NT2/D1 (cell line): ENCODE results near the gene RPS6KA2.
"Not testable (repeated sequence)": the region's sequence is repeated elsewhere in the genome, so short reads cannot be mapped to it uniquely, and the experiment has no call there.

Experiments used
- DNase-seq: peaks from one replicate; pipeline ENCODE4 v3.0.0-alpha.2; 2011; ENCODE audit warnings: low read depth, low spot score
- H3K27me3 ChIP-seq: 2 replicates; pipeline ENCODE4 v1.6.0; 2011; ENCODE audit warnings: mild to moderate bottlenecking; ENCODE audit not compliant: insufficient read length, insufficient read depth
- H3K36me3 ChIP-seq: 2 replicates; pipeline ENCODE4 v1.6.1; 2011; ENCODE audit warnings: mild to moderate bottlenecking, low read length, mixed read lengths; ENCODE audit not compliant: insufficient read depth, insufficient read length
- H3K4me1 ChIP-seq: 2 replicates; pipeline ENCODE4 v1.5.1; 2011; ENCODE audit not compliant: insufficient read depth, insufficient read length
- H3K4me3 ChIP-seq: 2 replicates; pipeline ENCODE4 v1.5.1; 2011; ENCODE audit warnings: low read depth; ENCODE audit not compliant: insufficient read length
- H3K9ac ChIP-seq: 2 replicates; pipeline ENCODE4 v1.6.0; 2011; ENCODE audit warnings: low read depth; ENCODE audit not compliant: insufficient read length
- H3K9me3 ChIP-seq: 2 replicates; pipeline ENCODE4 v1.5.1; 2011; ENCODE audit warnings: mild to moderate bottlenecking, low read length; ENCODE audit not compliant: insufficient read depth
- SUZ12 ChIP-seq: IDR thresholded peaks from 2 replicates; pipeline ENCODE4 v1.6.1; 2011; ENCODE audit not compliant: insufficient read length, insufficient read depth; ENCODE audit errors: extremely low read depth
- YY1 ChIP-seq: IDR thresholded peaks from 2 replicates; pipeline ENCODE4 v1.6.1; 2011; ENCODE audit not compliant: insufficient read length, insufficient read depth
- ZNF274 ChIP-seq: IDR thresholded peaks from 2 replicates; pipeline ENCODE4 v1.6.1; 2011; ENCODE audit warnings: mild to moderate bottlenecking, low read depth, low read length

The RPS6KA2 gene

DNA sequence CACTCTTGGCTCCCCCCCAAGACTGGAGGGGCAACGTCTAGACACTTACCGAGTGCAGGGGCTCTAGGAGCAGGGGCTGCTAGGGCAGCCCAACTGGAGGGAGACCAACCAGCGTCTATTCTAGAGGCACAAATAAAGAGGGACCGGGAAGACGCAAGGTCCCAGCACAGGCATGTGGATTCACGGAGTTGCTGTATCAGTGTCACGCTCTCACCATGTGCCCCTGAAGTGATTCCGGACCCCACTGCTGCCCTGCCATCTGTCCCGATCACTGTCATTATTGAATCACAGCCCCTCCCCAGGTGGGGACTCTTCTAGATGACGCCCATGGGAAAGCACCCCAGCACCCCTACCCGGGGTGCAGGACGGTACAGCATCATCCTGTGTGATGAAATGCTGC lies 94.7 kb downstream of the RPS6KA2 start:
- TF ChIP-seq YY1 (no peak), ZNF274 (no peak), SUZ12 (no peak)
- no peaks in the 10 kb centered on the region for H3K27me3 ChIP-seq
- H3K9ac ChIP-seq: no peak overlapping the region
- no peaks in the 10 kb centered on the region for H3K4me1 ChIP-seq
- no peak for DNase-seq
- no peak overlapping the region for H3K4me3 ChIP-seq
- no peaks in the 10 kb centered on the region for H3K9me3 ChIP-seq
- no peaks in the 10 kb centered on the region for H3K36me3 ChIP-seq

DNA sequence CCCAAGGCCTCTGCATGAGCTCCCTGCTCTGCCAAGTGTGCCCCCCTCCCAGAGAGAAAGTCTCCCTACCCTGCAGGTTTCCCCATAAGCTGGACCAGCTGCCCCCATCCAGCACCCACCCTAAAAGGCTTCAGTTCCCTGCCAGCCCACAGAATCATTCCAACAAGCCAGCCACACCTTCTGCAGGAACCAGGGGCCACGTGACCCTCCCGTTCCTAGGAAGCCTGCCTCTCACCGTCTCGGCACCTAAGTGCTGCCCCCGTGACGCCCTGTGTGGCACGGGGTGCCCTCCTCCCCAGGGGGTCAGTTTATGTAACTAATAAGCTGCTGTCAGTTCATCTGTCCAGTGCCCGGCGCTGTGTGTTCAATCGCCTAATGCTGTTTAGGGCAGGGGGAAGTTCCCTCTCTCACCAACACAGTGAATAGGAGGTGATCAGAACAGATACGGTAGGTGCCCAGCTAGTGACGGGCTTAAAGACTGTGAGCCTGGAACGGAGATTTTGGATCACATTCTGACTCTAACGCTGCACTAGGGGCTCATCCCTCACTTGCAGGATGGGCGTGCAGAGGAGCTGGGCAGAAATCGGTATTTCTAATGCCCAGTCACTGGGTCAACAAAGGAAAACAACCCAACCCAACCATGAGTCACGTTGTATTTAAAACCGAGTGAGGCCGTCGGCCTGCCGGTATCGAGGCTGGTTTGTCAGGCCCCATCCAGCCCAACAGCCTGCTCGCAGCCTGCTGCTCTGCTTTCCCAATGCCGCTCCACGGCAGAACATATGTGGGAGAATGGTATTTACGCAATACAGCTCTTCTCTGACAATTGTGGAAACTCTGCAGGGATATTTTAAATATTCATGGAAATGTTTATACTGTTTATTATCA lies 96.6 kb downstream of the RPS6KA2 start:
- no peaks in the 10 kb centered on the region for H3K27me3 ChIP-seq
- H3K4me3 ChIP-seq: no peak overlapping the region
- H3K36me3 ChIP-seq: no peaks in the 10 kb centered on the region
- DNase-seq: no peak
- no peaks in the 10 kb centered on the region for H3K9me3 ChIP-seq
- no peak overlapping the region for H3K9ac ChIP-seq
- peaks cover 3% of the 10 kb centered on the region for H3K4me1 ChIP-seq
- no peak for TF ChIP-seq YY1
- TF ChIP-seq SUZ12: no peak

DNA sequence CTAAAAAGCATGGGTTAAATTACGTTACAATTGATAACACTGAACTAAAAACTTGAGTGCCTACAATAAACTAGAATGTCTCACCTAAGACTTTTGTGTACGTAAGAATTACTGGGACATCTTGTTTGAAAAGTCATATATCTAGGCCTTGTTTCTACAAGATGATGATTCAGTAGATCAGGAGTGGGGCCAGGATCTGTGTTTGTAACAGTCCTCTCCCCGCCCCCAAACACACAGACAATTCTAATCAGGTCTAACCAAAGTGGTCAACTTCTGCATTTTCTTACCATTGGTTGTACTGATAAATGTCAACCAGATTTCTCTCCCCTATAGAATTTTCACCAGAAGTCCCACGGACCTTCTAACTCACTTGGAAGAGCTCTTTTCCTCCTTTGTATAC lies 97.5 kb downstream of the RPS6KA2 start:
- no peak for DNase-seq
- TF ChIP-seq SUZ12 (no peak), ZNF274 (no peak), YY1 (no peak)
- H3K9ac ChIP-seq: no peak overlapping the region
- no peaks in the 10 kb centered on the region for H3K27me3 ChIP-seq
- no peaks in the 10 kb centered on the region for H3K9me3 ChIP-seq
- H3K4me1 ChIP-seq: peaks cover 3% of the 10 kb centered on the region
- no peak overlapping the region for H3K4me3 ChIP-seq
- H3K36me3 ChIP-seq: no peaks in the 10 kb centered on the region

DNA sequence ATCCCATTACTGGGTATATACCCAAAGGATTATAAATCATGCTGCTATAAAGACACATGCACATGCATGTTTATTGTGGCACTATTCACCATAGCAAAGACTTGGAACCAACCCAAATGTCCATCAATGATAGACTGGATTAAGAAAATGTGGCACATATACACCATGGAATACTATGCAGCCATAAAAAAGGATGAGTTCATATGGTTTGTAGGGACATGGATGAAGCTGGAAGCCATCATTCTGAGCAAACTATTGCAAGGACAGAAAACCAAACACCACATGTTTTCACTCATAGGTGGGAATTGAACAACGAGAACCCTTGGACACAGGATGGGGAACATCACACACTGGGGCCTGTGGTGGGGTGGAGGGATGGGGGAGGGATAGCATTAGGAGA lies 98.0 kb downstream of the RPS6KA2 start:
- H3K4me3 ChIP-seq, H3K9ac ChIP-seq, DNase-seq, H3K9me3 ChIP-seq, H3K36me3 ChIP-seq, H3K27me3 ChIP-seq, H3K4me1 ChIP-seq: not testable (repeated sequence)

DNA sequence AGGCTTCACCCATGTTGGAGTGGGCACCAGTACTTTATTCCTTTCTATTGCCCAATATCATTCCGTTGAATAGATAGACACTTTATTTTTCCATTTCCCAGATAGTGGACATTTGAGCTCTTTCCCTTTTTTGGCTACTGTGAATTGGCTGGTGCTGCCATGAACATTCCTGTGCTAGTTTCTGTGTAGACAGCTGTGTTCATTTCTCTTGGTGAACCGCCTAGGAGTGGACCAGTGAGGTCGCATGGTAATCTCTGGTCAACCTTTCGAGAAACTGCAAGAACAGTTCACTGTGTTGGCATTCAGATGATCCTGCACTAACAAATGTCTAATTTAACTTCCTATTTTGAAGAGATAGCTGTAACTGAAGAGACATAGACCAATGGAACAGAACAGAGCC lies 99.2 kb downstream of the RPS6KA2 start:
- Histone ChIP-seq H3K36me3 (no peaks in the 10 kb centered on the region), H3K4me3 (no peak overlapping the region), H3K4me1 (peaks cover 3% of the 10 kb centered on the region), H3K27me3 (no peaks in the 10 kb centered on the region), H3K9me3 (no peaks in the 10 kb centered on the region), H3K9ac (no peak overlapping the region)
- no peak for DNase-seq
- TF ChIP-seq ZNF274 (no peak), YY1 (no peak)

DNA sequence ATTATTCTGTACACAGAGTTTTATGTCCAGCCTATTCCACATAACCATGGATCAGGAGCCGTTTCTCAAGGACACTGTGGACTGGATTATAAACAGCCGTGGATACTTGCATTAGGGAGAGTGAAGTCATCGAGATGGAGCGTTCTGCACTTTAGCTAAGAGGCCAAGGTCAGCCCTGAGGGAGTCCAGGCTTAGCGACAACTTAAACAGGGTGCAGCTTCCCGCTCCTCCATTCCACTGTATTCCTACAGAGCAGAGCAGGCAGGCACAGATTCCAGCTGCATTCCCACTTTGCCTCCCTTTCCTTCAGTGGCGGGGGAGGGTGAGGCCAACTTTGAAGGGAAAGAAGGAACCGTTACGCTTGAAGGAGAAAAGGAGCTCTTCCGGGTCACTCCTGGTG lies 100.1 kb downstream of the RPS6KA2 start:
- no peak for DNase-seq
- no peak for TF ChIP-seq YY1
- no peak for TF ChIP-seq ZNF274
- no peak for TF ChIP-seq SUZ12
- H3K4me1 ChIP-seq: peaks cover 3% of the 10 kb centered on the region

DNA sequence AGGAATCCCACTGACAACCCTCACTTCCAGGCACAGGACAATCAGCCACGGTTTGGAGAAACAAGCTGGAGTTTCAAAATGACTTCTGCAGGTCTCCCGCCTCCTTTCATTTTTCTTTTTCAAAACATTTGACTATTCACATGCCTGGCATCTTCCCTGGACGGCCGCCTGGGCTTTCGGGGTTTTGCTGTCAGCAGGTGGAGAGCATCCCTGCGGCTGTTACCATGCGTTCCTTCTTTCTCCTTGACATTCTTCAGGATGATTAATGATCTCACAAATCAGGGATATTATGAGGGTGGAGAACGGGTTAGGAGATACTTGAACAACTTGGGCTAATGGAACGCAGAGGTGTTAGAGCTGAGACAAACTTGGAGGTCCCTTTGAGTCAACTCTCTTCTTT lies 101.5 kb downstream of the RPS6KA2 start:
- H3K4me3 ChIP-seq: no peak overlapping the region
- TF ChIP-seq YY1 (no peak), ZNF274 (no peak), SUZ12 (no peak)

More for the DNA sequence above, 100.1 kb downstream of the RPS6KA2 start:
- H3K27me3 ChIP-seq: no peaks in the 10 kb centered on the region
- no peak overlapping the region for H3K9ac ChIP-seq
- H3K4me3 ChIP-seq: no peak overlapping the region
- no peaks in the 10 kb centered on the region for H3K9me3 ChIP-seq
- H3K36me3 ChIP-seq: no peaks in the 10 kb centered on the region

More for the DNA sequence above, 101.5 kb downstream of the RPS6KA2 start:
- Histone ChIP-seq H3K36me3 (no peaks in the 10 kb centered on the region), H3K27me3 (no peaks in the 10 kb centered on the region), H3K9ac (no peak overlapping the region), H3K9me3 (no peaks in the 10 kb centered on the region), H3K4me1 (peaks cover 3% of the 10 kb centered on the region)
- DNase-seq: no peak
